Measurements from ENCODE around the gene IL15.
"Not testable (repeated sequence)": the region's sequence is repeated elsewhere in the genome, so short reads cannot be mapped to it uniquely, and the experiment has no call there.

Gene IL15

GRCh38 chr4:141636082-141636770 is at the start of gene IL15:
Gene IL15 (plus strand): TSS chr4:141636583. CDS start chr4:141719465, 82,882 bp downstream.
- peak; percentile 92 for DNase-seq

- peak; percentile 5 for DNase-seq
These were observed 48.5 kb upstream of the IL15 start for GRCh38 chr4:141587897-141588296.

- no peak for DNase-seq
These were observed 40.9 kb upstream of the IL15 start for GRCh38 chr4:141595531-141595930.

- peak; percentile 11 for DNase-seq
These were observed 36.5 kb upstream of the IL15 start for GRCh38 chr4:141599853-141600252.

- not testable (repeated sequence) for DNase-seq
These were observed 31.7 kb upstream of the IL15 start for GRCh38 chr4:141604683-141605082.

GRCh38 chr4:141605425-141605856 is 30.9 kb upstream of the IL15 start:
- DNase-seq, result no peak

- no peak for DNase-seq
These were observed 27.1 kb upstream of the IL15 start for GRCh38 chr4:141609243-141609642.

- no peak for DNase-seq
These were observed 26.0 kb upstream of the IL15 start for GRCh38 chr4:141610365-141610764.

- DNase-seq, result no peak
These were observed 21.4 kb upstream of the IL15 start for GRCh38 chr4:141614878-141615586.

GRCh38 chr4:141615587-141615918 is 20.8 kb upstream of the IL15 start:
- not testable (repeated sequence) for DNase-seq

- no peak for DNase-seq
These were observed 15.7 kb upstream of the IL15 start for GRCh38 chr4:141620715-141621114.

GRCh38 chr4:141625023-141625422 is 11.4 kb upstream of the IL15 start:
- no peak for DNase-seq

GRCh38 chr4:141630854-141631253 is 5.5 kb upstream of the IL15 start:
- peak; percentile 11 for DNase-seq

- peak; percentile 84 for DNase-seq
These were observed 674 bp upstream of the IL15 start for GRCh38 chr4:141635736-141636081.

- no peak for DNase-seq
These were observed 533 bp downstream of the IL15 start for GRCh38 chr4:141636771-141637460.

GRCh38 chr4:141637565-141637964 is 1.2 kb downstream of the IL15 start:
- DNase-seq, result peak; percentile 64

- DNase-seq, result peak; percentile 75
These were observed 1.8 kb downstream of the IL15 start for GRCh38 chr4:141638230-141638629.

GRCh38 chr4:141640696-141641095 is 4.3 kb downstream of the IL15 start:
- peak; percentile 82 for DNase-seq

GRCh38 chr4:141642063-141642462 is 5.7 kb downstream of the IL15 start:
- peak; percentile 68 for DNase-seq

- DNase-seq, result no peak
These were observed 6.3 kb downstream of the IL15 start for GRCh38 chr4:141642711-141643110.

GRCh38 chr4:141643557-141643956 is 7.2 kb downstream of the IL15 start:
- DNase-seq, result peak; percentile 93

- peak; percentile 94 for DNase-seq
These were observed 9.4 kb downstream of the IL15 start for GRCh38 chr4:141645611-141646340.

GRCh38 chr4:141646969-141647368 is 10.6 kb downstream of the IL15 start:
- no peak for DNase-seq
